NB4 (cell line): Measurements from ENCODE around the gene SNX32.

Source experiments
- DNase-seq: peaks from one replicate; pipeline ENCODE4 v3.0.0; 2010; ENCODE audit warnings: low read depth
- H3K4me3 ChIP-seq: one replicate; pipeline ENCODE4 v1.5.1; 2011; ENCODE audit warnings: mild to moderate bottlenecking, low read depth, low read length, moderate library complexity
- MYC ChIP-seq: IDR thresholded peaks from 2 replicates; pipeline ENCODE4 v1.6.1; 2011; ENCODE audit warnings: low read depth, low read length
- POLR2A ChIP-seq: IDR thresholded peaks from 2 replicates; pipeline ENCODE4 v1.6.1; 2011; ENCODE audit warnings: mild to moderate bottlenecking; ENCODE audit not compliant: insufficient read length; ENCODE audit errors: extremely low read depth
- TF ChIP-seq, protein P1 (sequence below): IDR thresholded peaks from one replicate; pipeline ENCODE4 v1.5.1; 2012; ENCODE audit warnings: low read depth, low read length
- TF ChIP-seq, protein P2 (sequence below): IDR thresholded peaks from 2 replicates; pipeline ENCODE4 v1.6.1; 2011; ENCODE audit warnings: low read depth, low read length

SNX32 gene

DNA sequence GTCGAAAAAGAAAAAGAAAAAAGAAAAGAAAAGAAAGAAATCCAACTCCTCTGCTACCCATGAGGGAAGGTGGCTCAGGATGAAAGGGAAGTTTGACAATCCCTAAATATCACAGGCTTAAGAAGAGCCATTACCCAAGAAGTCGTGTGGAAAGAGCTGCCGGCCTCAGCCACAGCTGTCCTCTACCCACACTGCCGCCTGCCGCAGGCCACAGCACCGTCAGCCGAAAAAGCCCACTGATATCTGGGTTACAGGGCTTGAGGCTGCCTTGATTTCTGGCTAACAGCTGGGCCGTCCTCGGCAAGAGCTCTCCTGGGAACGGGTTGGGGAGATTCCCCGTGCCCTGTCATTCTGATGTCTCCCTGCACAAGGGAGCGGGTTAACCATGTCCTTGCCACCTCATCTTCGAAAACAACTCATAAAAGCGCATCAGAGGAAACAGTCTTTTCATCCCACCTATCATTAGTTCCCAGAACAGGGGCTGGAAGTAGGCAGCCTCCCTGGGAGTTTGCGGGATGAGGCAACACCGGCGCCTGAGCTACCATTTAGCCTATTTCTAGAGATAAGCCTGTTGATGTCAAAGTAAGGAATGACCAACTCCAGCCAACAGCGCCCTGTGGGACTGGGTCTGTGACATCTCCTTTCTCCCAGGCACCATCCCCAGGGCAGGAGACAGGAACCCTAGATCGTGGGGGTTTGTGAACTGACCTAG lies 21.8 kb upstream of the SNX32 start:
- DNase-seq, result no peak
- TF ChIP-seq, protein P1, sequence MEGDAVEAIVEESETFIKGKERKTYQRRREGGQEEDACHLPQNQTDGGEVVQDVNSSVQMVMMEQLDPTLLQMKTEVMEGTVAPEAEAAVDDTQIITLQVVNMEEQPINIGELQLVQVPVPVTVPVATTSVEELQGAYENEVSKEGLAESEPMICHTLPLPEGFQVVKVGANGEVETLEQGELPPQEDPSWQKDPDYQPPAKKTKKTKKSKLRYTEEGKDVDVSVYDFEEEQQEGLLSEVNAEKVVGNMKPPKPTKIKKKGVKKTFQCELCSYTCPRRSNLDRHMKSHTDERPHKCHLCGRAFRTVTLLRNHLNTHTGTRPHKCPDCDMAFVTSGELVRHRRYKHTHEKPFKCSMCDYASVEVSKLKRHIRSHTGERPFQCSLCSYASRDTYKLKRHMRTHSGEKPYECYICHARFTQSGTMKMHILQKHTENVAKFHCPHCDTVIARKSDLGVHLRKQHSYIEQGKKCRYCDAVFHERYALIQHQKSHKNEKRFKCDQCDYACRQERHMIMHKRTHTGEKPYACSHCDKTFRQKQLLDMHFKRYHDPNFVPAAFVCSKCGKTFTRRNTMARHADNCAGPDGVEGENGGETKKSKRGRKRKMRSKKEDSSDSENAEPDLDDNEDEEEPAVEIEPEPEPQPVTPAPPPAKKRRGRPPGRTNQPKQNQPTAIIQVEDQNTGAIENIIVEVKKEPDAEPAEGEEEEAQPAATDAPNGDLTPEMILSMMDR, result no peak
- TF ChIP-seq MYC (no peak), POLR2A (no peak)
- TF ChIP-seq, protein P2, sequence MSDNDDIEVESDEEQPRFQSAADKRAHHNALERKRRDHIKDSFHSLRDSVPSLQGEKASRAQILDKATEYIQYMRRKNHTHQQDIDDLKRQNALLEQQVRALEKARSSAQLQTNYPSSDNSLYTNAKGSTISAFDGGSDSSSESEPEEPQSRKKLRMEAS, result no peak

DNA sequence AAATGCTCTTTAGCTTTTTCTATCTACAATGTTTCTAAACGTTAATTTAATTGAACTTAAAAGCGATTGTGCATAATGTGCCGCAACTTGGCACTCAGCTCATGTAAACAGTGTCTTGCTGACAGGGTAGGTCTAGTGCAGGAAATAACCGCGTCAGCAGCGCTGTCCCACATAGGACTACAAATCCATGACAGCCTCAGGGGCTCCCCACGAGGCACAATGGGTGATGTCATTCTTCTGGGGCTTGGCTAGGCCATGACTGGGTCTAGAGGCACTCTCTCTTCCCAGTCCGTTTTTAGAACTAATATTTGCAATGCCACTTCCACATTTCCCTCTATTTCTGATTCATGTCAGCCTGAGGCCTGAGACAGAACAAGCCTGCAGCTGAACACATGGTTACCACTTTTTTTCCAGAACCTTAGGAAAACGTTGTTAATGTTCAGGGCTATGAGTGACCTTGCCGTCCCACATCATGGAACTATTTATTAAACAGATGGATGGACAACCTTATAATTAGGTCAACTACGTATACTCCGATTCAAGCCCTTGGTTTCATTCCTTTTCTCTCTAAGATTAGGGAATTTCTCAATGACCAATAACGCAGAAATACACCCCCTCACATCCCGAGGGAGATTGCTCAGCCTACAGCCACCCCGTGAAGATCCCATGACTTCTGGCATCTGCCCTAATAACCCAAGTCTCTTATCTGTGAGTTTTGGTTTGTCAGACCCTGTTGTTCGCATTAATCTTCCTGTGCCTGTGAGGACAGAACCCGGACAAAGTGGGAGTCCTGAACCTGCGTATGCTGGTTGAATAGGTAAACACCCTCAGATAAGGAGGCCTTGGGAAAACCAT lies 19.4 kb upstream of the SNX32 start:
- no peak overlapping the region for H3K4me3 ChIP-seq
- peak; percentile 22 for DNase-seq
- TF ChIP-seq, protein P1, result no peak
- TF ChIP-seq POLR2A (no peak), MYC (no peak)
- TF ChIP-seq, protein P2, result no peak

More for the DNA sequence above, 21.8 kb upstream of the SNX32 start:
- no peak overlapping the region for H3K4me3 ChIP-seq

DNA sequence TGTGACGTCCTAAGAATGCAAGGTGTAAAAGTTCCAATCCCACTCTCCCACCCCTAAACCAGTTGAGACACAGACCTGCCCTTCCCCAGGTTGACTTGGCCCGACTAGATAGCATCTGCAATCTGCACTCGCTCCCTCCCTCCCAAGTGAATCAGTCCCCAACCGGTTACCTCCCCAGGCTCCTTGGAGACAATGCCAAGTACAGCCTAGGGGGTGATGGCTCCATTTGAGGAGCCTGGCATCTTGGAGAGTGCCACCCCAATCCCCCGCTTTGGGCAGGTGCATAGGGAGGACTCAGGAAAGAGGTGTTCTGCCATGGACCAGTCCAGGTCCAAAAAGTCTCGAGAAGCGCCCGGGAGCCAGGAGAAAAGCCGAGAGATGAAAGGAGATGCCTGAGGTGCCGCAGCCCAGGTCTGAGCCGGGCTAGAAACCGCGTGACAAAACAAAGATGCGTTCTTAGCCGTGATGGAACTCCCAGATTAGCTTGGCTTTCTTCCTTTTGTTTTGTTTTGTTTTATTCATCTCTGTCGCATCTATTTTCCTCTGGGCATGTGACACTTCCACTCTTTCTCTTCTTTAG lies 18.7 kb upstream of the SNX32 start:
- TF ChIP-seq, protein P1, result no peak
- no peak for TF ChIP-seq MYC
- TF ChIP-seq, protein P2, result no peak
- TF ChIP-seq POLR2A, result no peak
- no peak overlapping the region for H3K4me3 ChIP-seq
- DNase-seq, result no peak

DNA sequence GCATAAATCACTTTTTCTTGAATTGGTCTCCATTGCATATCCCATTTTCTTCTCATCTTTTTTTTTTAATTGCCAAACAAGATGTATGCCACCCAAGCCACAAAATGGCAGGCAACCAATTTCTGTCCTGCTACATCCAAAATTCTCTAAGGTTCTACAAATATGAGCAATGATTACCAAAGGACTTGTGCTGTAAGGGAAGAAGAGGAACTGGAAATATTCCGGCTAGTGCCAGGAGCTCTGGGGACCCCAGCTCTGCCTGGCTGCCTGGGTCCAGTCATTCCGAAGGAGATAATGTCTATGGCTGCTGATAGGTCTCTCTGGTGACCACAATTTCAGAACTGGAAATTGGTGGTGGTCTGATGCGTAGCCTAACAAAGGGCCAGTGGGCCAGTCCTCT lies 17.1 kb upstream of the SNX32 start:
- no peak for DNase-seq
- H3K4me3 ChIP-seq, result no peak overlapping the region
- TF ChIP-seq, protein P2, result no peak
- TF ChIP-seq MYC (no peak), POLR2A (no peak)
- TF ChIP-seq, protein P1, result no peak

DNA sequence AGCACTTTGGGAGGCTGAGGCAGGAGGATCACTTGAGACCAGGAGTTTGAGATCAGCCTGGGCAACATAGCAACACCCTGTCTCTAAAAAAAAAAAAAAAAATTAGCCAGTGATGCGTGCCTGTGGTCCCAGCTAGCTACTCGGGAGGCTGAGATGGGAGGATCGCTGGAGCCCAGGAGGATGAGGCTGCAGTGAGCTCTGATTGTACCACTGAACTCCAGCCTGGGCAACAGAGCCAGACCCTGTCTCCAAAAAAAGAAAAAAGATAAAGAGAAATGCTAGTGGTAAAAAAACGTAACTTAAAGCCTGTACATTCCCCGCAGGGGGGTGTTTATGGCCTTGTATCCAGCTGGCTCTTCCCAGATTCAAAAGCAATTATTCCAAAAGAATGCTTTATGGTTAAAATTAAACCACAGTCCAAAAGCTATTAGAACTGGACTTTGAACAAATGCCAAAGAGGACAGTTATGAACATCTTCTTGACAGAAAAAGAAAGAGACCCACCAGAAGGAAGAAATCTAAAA lies 16.4 kb upstream of the SNX32 start:
- no peak for DNase-seq
- peak overlapping the region; percentile 63 for H3K4me3 ChIP-seq
- no peak for TF ChIP-seq POLR2A
- TF ChIP-seq, protein P2, result no peak
- no peak for TF ChIP-seq MYC
- TF ChIP-seq, protein P1, result no peak
